Calu3 (cell line): Measurements from ENCODE around the gene RNF144A. TPM values are rescaled to one million over a fixed set of nuclear protein-coding genes. Genes with fewer than 3 reads are reported as not detected.
"Not testable (repeated sequence)": the region's sequence is repeated elsewhere in the genome, so short reads cannot be mapped to it uniquely, and the experiment has no call there.

Experiments used
- BruUV-seq: library from RNA; stranded (reverse); fragments of 400-500 nt; replicated peaks from 2 replicates; lab custom pipeline; 2021; lab: Mats Ljungman, UMichigan
- CTCF ChIA-PET: fragments of 300-600 bp; sonication (Branson Sonifier 250); formaldehyde crosslinking; loops from one replicate; lab custom pipeline; 2022; ENCODE audit warnings: antibody characterized with exemption; lab: Charles Lee
- DNase-seq: peaks from one replicate; pipeline ENCODE4 v3.0.0; 2022
- H3K27ac Mint-ChIP-seq: one replicate; pipeline ENCODE4 v1.8.0; 2022; ENCODE audit warnings: mixed read lengths; ENCODE audit not compliant: unreplicated experiment
- H3K27me3 Mint-ChIP-seq: one replicate; pipeline ENCODE4 v1.8.0; 2022; ENCODE audit warnings: mixed read lengths; ENCODE audit not compliant: unreplicated experiment
- H3K36me3 Mint-ChIP-seq: one replicate; pipeline ENCODE4 v1.8.0; 2022; ENCODE audit warnings: mild to moderate bottlenecking, moderate library complexity, mixed read lengths; ENCODE audit not compliant: insufficient read depth, unreplicated experiment
- H3K4me1 Mint-ChIP-seq: one replicate; pipeline ENCODE4 v1.8.0; 2022; ENCODE audit warnings: mild to moderate bottlenecking, low read depth, mixed read lengths; ENCODE audit not compliant: unreplicated experiment
- H3K4me3 Mint-ChIP-seq: one replicate; pipeline ENCODE4 v1.8.0; 2022; ENCODE audit warnings: mild to moderate bottlenecking, low read depth, moderate library complexity, mixed read lengths; ENCODE audit not compliant: unreplicated experiment
- H3K9me3 Mint-ChIP-seq: one replicate; pipeline ENCODE4 v1.8.0; 2022; ENCODE audit warnings: low read depth, mixed read lengths; ENCODE audit not compliant: unreplicated experiment
- intact Hi-C: fragments of 100-400 bp; cut with micrococcal nuclease; formaldehyde crosslinking; loops from one replicate; pipeline ENCODE4 v1.10.0; 2022; ENCODE audit not compliant: unreplicated experiment
- total RNA-seq: library from RNA; stranded (reverse); gene quantifications from 2 replicates; pipeline ENCODE4 v1.2.3, GENCODE V29; 2022
- TF ChIP-seq, protein P1 (sequence below): fragments of 200-600 bp; IDR thresholded peaks from one replicate; pipeline ENCODE4 v1.8.0; 2022; ENCODE audit warnings: antibody characterized with exemption; ENCODE audit not compliant: unreplicated experiment

The RNF144A gene
- total RNA-seq, 1 experiment from 2014 or later, result 13.7 TPM

DNA sequence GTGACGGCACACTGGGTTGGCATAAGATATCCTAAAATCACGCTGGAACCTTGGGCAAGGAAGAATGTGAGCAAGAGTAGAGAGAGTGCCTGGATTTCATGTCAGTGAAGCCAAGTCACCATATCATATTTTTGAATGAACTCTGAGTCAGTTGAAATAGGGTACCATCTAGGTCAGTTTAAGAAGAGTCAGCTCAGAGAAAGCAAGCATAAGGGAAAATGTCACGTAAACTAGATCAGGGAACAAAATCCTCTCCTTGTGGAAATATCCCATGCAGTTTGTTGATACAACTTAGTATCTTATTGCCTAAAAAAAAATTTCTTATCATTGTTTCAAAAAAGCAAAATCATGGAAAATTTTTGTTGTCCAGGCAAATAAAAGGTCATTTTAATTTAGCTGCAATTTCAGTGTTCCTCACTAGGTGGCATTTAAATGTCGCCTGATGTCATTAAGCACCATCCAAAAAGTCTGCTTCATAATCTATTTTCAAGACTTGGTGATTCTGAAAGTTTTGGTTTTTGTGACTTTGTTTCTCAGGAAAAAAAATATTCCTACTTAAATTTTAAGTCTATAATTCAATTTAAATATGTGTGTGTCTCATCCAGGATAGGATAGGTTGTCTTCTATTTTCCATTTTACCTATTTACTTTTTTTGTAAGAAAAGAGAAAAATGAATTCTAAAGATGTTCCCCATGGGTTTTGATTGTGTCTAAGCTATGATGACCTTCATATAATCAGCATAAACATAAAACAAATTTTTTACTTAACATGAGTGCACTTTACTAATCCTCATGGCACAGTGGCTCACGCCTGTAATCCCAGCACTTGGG is 20.1 kb upstream of the RNF144A start:
- no peaks in the 10 kb centered on the region for H3K4me1 Mint-ChIP-seq
- no TSS peak for BruUV-seq
- DNase-seq, result no peak
- TF ChIP-seq, protein P1, sequence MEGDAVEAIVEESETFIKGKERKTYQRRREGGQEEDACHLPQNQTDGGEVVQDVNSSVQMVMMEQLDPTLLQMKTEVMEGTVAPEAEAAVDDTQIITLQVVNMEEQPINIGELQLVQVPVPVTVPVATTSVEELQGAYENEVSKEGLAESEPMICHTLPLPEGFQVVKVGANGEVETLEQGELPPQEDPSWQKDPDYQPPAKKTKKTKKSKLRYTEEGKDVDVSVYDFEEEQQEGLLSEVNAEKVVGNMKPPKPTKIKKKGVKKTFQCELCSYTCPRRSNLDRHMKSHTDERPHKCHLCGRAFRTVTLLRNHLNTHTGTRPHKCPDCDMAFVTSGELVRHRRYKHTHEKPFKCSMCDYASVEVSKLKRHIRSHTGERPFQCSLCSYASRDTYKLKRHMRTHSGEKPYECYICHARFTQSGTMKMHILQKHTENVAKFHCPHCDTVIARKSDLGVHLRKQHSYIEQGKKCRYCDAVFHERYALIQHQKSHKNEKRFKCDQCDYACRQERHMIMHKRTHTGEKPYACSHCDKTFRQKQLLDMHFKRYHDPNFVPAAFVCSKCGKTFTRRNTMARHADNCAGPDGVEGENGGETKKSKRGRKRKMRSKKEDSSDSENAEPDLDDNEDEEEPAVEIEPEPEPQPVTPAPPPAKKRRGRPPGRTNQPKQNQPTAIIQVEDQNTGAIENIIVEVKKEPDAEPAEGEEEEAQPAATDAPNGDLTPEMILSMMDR, result peak; percentile 55
- peaks cover 3% of the 10 kb centered on the region for H3K9me3 Mint-ChIP-seq
- H3K36me3 Mint-ChIP-seq, result no peaks in the 10 kb centered on the region
- H3K27me3 Mint-ChIP-seq, result peaks cover 3% of the 10 kb centered on the region
- no peak overlapping the region for H3K27ac Mint-ChIP-seq
- intact Hi-C loops, result loop anchor here (1.0 kb wide), 3 partner anchors 135 to 187 kb away; no protein-coding TSS in a partner anchor
- CTCF ChIA-PET, result interaction anchor here (0.6 to 2.1 kb wide), 5 partner anchors 9 to 220 kb away, joined by 3 to 7 read pairs (median 5); no protein-coding TSS in a partner anchor
- H3K4me3 Mint-ChIP-seq, result no peak overlapping the region

DNA sequence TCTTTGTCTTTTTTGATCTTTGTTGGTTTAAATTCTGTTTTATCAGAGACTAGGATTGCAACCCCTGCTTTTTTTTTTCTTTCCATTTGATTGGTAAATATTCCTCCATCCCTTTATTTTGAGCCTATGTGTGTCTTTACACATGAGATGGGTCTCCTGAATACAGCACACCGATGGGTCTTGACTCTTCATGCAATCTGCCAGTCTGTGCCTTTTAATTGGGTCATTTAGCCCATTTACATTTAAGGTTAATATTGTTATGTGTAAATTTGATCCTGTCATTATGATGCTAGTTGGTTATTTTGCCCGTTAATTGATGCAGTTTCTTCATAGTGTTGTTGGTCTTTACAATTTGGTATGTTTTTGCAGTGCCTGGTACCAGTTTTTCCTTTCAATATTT is 14.6 kb upstream of the RNF144A start:
- CTCF ChIA-PET, DNase-seq, BruUV-seq, intact Hi-C loops, H3K4me3 Mint-ChIP-seq, H3K27ac Mint-ChIP-seq, H3K9me3 Mint-ChIP-seq, H3K36me3 Mint-ChIP-seq, H3K4me1 Mint-ChIP-seq: not testable (repeated sequence)
- peaks cover 22% of the 10 kb centered on the region for H3K27me3 Mint-ChIP-seq

DNA sequence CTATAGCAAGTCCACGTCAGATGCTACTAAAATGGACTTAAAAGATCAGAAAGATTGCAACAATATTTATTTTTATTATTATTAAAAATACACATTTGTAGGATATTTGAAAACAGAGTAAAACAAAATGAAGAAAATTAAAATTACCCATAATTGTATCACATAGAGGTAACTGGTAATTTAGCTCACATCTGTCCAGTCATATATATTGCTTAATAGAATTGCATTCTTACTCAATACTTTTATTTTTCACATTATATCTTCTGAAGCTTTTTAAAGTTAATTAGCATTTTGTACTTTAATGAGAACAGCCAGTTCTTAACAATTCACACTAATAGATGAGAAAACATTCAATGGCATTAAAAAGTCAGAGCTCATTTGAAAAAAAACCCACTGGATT is 11.5 kb upstream of the RNF144A start:
- H3K4me3 Mint-ChIP-seq, result no peak overlapping the region
- DNase-seq, result no peak
- peaks cover 10% of the 10 kb centered on the region for H3K4me1 Mint-ChIP-seq
- intact Hi-C loops, result no loop called here
- no TSS peak for BruUV-seq
- TF ChIP-seq, protein P1, result no peak
- no peak overlapping the region for H3K27ac Mint-ChIP-seq
- no peaks in the 10 kb centered on the region for H3K36me3 Mint-ChIP-seq
- H3K9me3 Mint-ChIP-seq, result peaks cover 3% of the 10 kb centered on the region
- H3K27me3 Mint-ChIP-seq, result peaks cover 22% of the 10 kb centered on the region
- CTCF ChIA-PET, result no interaction called here

DNA sequence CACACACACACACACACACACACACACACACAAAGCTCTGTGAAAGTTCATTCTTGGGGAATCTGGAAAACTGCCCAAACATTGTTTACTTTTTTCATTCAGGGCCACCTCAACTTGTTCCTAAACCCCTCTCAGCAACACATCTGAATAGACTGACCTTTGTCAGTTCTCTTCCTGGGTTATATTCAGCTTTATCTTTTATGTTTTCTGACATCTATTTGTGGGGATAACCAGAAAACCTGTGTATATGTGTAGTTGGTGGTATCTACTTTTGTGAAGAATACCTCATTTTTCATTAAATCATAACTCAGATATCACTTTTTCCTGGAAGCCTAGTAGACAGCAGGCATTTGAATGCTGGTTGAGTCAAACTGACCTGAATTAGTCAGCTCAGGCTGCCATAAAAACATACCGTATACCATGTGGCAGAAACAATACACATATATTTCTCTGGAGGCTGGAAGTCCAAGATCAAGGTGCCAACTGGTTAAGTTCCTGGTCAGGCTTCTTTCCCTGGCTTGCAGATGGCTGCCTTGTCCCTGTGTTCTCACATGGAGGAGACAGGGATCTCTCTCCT is 11.0 kb upstream of the RNF144A start:
- Mint-ChIP-seq H3K27me3 (peaks cover 22% of the 10 kb centered on the region), H3K9me3 (peaks cover 3% of the 10 kb centered on the region), H3K4me1 (peaks cover 10% of the 10 kb centered on the region), H3K4me3 (no peak overlapping the region), H3K27ac (no peak overlapping the region), H3K36me3 (no peaks in the 10 kb centered on the region)
- TF ChIP-seq, protein P1, result no peak
- CTCF ChIA-PET, result no interaction called here
- no TSS peak for BruUV-seq
- no peak for DNase-seq
- intact Hi-C loops, result no loop called here
